ENCODE data around the gene ELP6.

GRCh38 chr3:47452453-47453215 lies 60.9 kb downstream of the ELP6 start:
- TF ChIP-seq, protein P1, sequence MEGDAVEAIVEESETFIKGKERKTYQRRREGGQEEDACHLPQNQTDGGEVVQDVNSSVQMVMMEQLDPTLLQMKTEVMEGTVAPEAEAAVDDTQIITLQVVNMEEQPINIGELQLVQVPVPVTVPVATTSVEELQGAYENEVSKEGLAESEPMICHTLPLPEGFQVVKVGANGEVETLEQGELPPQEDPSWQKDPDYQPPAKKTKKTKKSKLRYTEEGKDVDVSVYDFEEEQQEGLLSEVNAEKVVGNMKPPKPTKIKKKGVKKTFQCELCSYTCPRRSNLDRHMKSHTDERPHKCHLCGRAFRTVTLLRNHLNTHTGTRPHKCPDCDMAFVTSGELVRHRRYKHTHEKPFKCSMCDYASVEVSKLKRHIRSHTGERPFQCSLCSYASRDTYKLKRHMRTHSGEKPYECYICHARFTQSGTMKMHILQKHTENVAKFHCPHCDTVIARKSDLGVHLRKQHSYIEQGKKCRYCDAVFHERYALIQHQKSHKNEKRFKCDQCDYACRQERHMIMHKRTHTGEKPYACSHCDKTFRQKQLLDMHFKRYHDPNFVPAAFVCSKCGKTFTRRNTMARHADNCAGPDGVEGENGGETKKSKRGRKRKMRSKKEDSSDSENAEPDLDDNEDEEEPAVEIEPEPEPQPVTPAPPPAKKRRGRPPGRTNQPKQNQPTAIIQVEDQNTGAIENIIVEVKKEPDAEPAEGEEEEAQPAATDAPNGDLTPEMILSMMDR (conservative IDR thresholded peaks at IDR 0.05; ENCODE audit: low read depth, low read length), result no peak
- no peak for TF ChIP-seq EZH2 (IDR thresholded peaks at IDR 0.05; ENCODE audit: borderline replicate concordance, low read depth, low read length, poor library complexity, severe bottlenecking)

Data from A673 (cell line).